K562 (cell line): ENCODE results near the gene MARCKSL1. TPM values are rescaled to one million over a fixed set of nuclear protein-coding genes. Genes with fewer than 3 reads are reported as not detected.

ENCODE experiments used
- ATAC-seq: fragments of 200-7000 bp; cut with Tn5 transposase; 3 replicates; pipeline ENCODE4 v1.9.1; 2020; ENCODE audit warnings: moderate library complexity
- BruUV-seq: library from RNA; stranded (reverse); fragments of 400-500 nt; replicated peaks from 2 replicates; lab custom pipeline; 2021; lab: Mats Ljungman, UMichigan
- CTCF ChIA-PET: fragments of 300-600 bp; formaldehyde crosslinking; extraction: SDS; loops from one replicate; lab custom pipeline; 2021; ENCODE audit warnings: low intra/inter-chr PET ratio; lab: Yijun Ruan, JAX
- POLR2A ChIA-PET: fragments of 300-600, 350-650 bp; sonication (Branson Sonifier 250); formaldehyde crosslinking; extraction: SDS; loops from one replicate; lab custom pipeline; 2021; ENCODE audit warnings: antibody characterized with exemption, inconsistent platforms; lab: Yijun Ruan, JAX
- DNase-seq, 4 experiments: peaks; one replicate each; pipeline versions ENCODE4 v3.0.0 to v3.0.0-alpha.2; 2011 to 2018; ENCODE audit warnings: low spot score in 3 of 4, mixed read lengths in 3 of 4; ENCODE audit errors: extremely low read depth in 1 of 4
- FAIRE-seq: peaks from 2 replicates; lab custom pipeline; 2011; peaks lifted over from hg19 to GRCh38; lab: Jason Lieb, UNC
- H2AFZ ChIP-seq: 2 replicates; pipeline ENCODE4 v1.6.0; 2011; ENCODE audit warnings: low read depth, low read length, control low read depth, inconsistent platforms
- H3K27ac ChIP-seq: fragments of 200-600 bp; 3 replicates; pipeline ENCODE4 v1.8.0; 2011; ENCODE audit warnings: low read depth, mild to moderate bottlenecking, control low read depth, inconsistent platforms, low read length, moderate library complexity, mixed read lengths; ENCODE audit errors: extremely low read depth
- H3K27me3 ChIP-seq, 2 experiments: fragments of 300-600 bp in 1 of 2; 2 replicates in 1 of 2; 3 replicates in 1 of 2; pipeline versions ENCODE4 v1.6.0 to v1.8.0; 2011; ENCODE audit warnings: inconsistent platforms in 2 of 2, low read length in 2 of 2, mild to moderate bottlenecking in 1 of 2, mixed read lengths in 1 of 2, moderate library complexity in 1 of 2; ENCODE audit not compliant: control insufficient read depth in 2 of 2, insufficient read depth in 2 of 2
- H3K36me3 ChIP-seq: fragments of 300-600 bp; 3 replicates; pipeline ENCODE4 v1.8.0; 2011; ENCODE audit warnings: mild to moderate bottlenecking, low read length, inconsistent platforms; ENCODE audit not compliant: control insufficient read depth, insufficient read depth
- H3K4me1 ChIP-seq, 2 experiments: fragments of 200-600 bp in 1 of 2; replicated peaks in 1 of 2; 2 replicates in 1 of 2; 3 replicates in 1 of 2; pipeline versions ENCODE4 v1.5.1 to v1.8.0; 2011; ENCODE audit warnings: inconsistent platforms in 2 of 2, low read length in 2 of 2, mild to moderate bottlenecking in 1 of 2, mixed read lengths in 1 of 2, moderate library complexity in 1 of 2; ENCODE audit not compliant: control insufficient read depth in 2 of 2, insufficient read depth in 2 of 2
- H3K4me2 ChIP-seq: 2 replicates; pipeline ENCODE4 v1.6.1; 2011; ENCODE audit warnings: low read length, control low read depth, inconsistent platforms, mixed read lengths; ENCODE audit not compliant: insufficient read depth
- H3K4me3 ChIP-seq: fragments of 200-600 bp; sonication (generic), shearing (Covaris generic); 2 replicates; pipeline ENCODE4 v1.5.1; 2016; ENCODE audit warnings: control low read depth, inconsistent platforms
- H3K79me2 ChIP-seq: fragments of 200-600 bp; 3 replicates; pipeline ENCODE4 v1.8.0; 2011; ENCODE audit warnings: low read length, inconsistent platforms; ENCODE audit not compliant: control insufficient read depth, insufficient read depth
- H3K9ac ChIP-seq, 2 experiments: 2 replicates each; pipeline versions ENCODE4 v1.6.0 to v1.6.1; 2011; ENCODE audit warnings: low read depth in 2 of 2, low read length in 2 of 2, control low read depth in 1 of 2, inconsistent platforms in 1 of 2, mild to moderate bottlenecking in 1 of 2, mixed read lengths in 1 of 2; ENCODE audit not compliant: insufficient read depth in 1 of 2
- H3K9me1 ChIP-seq: one replicate; pipeline ENCODE4 v1.6.0; 2011; ENCODE audit warnings: inconsistent platforms, mild to moderate bottlenecking, low read length, moderate library complexity; ENCODE audit not compliant: control insufficient read depth, insufficient read depth
- H3K9me3 ChIP-seq: replicated peaks from 2 replicates; pipeline ENCODE4 v1.5.1; 2011; ENCODE audit warnings: low read depth, low read length, inconsistent platforms; ENCODE audit not compliant: control insufficient read depth, insufficient read depth
- H4K20me1 ChIP-seq: replicated peaks from 2 replicates; pipeline ENCODE4 v1.6.1; 2011; ENCODE audit warnings: low read length, inconsistent platforms, mixed read lengths; ENCODE audit not compliant: control insufficient read depth, insufficient read depth
- DNMT1 ChIP-seq: fragments of 450-650 bp; IDR thresholded peaks from 2 replicates; pipeline ENCODE4 v1.6.1; 2016; ENCODE audit warnings: antibody characterized with exemption, mild to moderate bottlenecking
- IRF2 ChIP-seq: sonication (generic); formaldehyde crosslinking; IDR thresholded peaks from 2 replicates; pipeline ENCODE4 v1.8.1; 2022; ENCODE audit warnings: mild to moderate bottlenecking, missing genetic modification reagents
- MNT ChIP-seq, 2 experiments: fragments of 450-650 bp; conservative IDR thresholded peaks; 2 replicates each; pipeline ENCODE4 v1.6.1; 2017; ENCODE audit warnings: mild to moderate bottlenecking in 2 of 2, moderate library complexity in 2 of 2
- MTA2 ChIP-seq: fragments of 450-650 bp; IDR thresholded peaks from 2 replicates; pipeline ENCODE4 v1.6.1; 2016; ENCODE audit warnings: low read depth
- NCOR1 ChIP-seq: fragments of 450-650 bp; IDR thresholded peaks from 2 replicates; pipeline ENCODE4 v1.6.1; 2016; ENCODE audit warnings: mild to moderate bottlenecking, moderate library complexity
- PCBP2 ChIP-seq: fragments of 200-400 bp; formaldehyde crosslinking; IDR thresholded peaks from 2 replicates; pipeline ENCODE4 v1.6.1; 2018; ENCODE audit warnings: low read length, low read depth, mild to moderate bottlenecking, moderate library complexity; ENCODE audit not compliant: poor library complexity, severe bottlenecking
- SP2 ChIP-seq: IDR thresholded peaks from 2 replicates; pipeline ENCODE4 v1.6.1; 2011; ENCODE audit warnings: mild to moderate bottlenecking, low read depth, low read length, moderate library complexity; ENCODE audit not compliant: poor library complexity, severe bottlenecking; ENCODE audit errors: extremely low read depth
- SRSF3 ChIP-seq: fragments of 200-400 bp; formaldehyde crosslinking; IDR thresholded peaks from 2 replicates; pipeline ENCODE4 v1.6.1; 2016; ENCODE audit warnings: mild to moderate bottlenecking, low read length, moderate library complexity; ENCODE audit not compliant: insufficient read depth
- ZNF146 ChIP-seq: IDR thresholded peaks from one replicate; pipeline ENCODE4 v1.6.1; 2018; ENCODE audit warnings: missing compliant biosample characterization; ENCODE audit not compliant: unreplicated experiment
- ZNF316 ChIP-seq: fragments of 450-650 bp; IDR thresholded peaks from 2 replicates; pipeline ENCODE4 v1.6.1; 2016
- WGBS: fragments of 100-300 bp; shearing (Covaris generic); methylation state at CpG from one replicate; pipeline ENCODE4 v1.1.6; 2016; ENCODE audit warnings: low coverage, mixed read lengths; ENCODE audit not compliant: insufficient coverage; ENCODE audit errors: missing lambda C conversion rate; 5-methylcytosine and 5-hydroxymethylcytosine counted together
- in situ Hi-C: fragments of 300-500 bp; cut with MboI; formaldehyde crosslinking; loops from 4 replicates; pipeline ENCODE4 v1.15.0; 2018; ENCODE audit warnings: inconsistent platforms, mixed read lengths
- intact Hi-C: fragments of 100-400 bp; cut with micrococcal nuclease; formaldehyde crosslinking; loops from 2 replicates; pipeline ENCODE4 v1.14.2; 2022
- polyA plus RNA-seq, 8 experiments: library from polyadenylated mRNA; depleted of rRNA in 4 of 8; stranded (reverse) in 5 of 8; unstranded in 3 of 8; fragments of >200 nt; fragmentation: Nextera tagmentation in 2 of 8; fragmentation: Illumina TruSeq in 1 of 8; extraction: Ambion mirVana in 2 of 8; extraction: Trizol in 1 of 8; gene quantifications; 2 replicates each; pipeline versions ENCODE4 v1.2.1 to v1.2.3, GENCODE V29; 2011 to 2014; ENCODE audit warnings: inconsistent platforms in 1 of 8, missing spikeins in 1 of 8
- total RNA-seq, 7 experiments: library from RNA; depleted of rRNA in 6 of 7; stranded (reverse); fragments of >200 nt in 6 of 7; fragmentation: Illumina TruSeq in 2 of 7; extraction: Trizol in 2 of 7; gene quantifications; 2 replicates each; pipeline versions ENCODE4 v1.2.1 to v1.2.3, GENCODE V29; 2011 to 2021; ENCODE audit warnings: low replicate concordance in 1 of 7

The MARCKSL1 gene
- total and polyA plus RNA-seq, 9 of the 15 experiments (the other 6 are each of a cell fraction or from before 2014, with no cell fraction given): 14.7 to 325 (median 155) TPM

GRCh38 chr1:32341186-32341757, 5.2 kb upstream of the MARCKSL1 start:
- 88% methylated on average over 11 of the region's 11 CpGs for WGBS
- Histone ChIP-seq H3K9me3 (no peaks in the 10 kb centered on the region), H3K4me3 (no peak overlapping the region), H3K9me1 (no peaks in the 10 kb centered on the region), H3K27ac (no peak overlapping the region), H2AFZ (no peak overlapping the region), H3K9ac (peak overlapping the region in 1 of 2 experiments; percentile 23; a peak in 2 of 4 replicates), H3K27me3 (no peaks in the 10 kb centered on the region), H3K36me3 (no peaks in the 10 kb centered on the region), H3K79me2 (no peaks in the 10 kb centered on the region), H3K4me2 (no peak overlapping the region), H4K20me1 (0 out of 2 replicates have a peak, but pooled peaks cover 4% of the 10 kb centered on the region), H3K4me1 (peaks cover 23 to 53% of the 10 kb centered on the region in 2 experiments)
- TF ChIP-seq ZNF316 (no peak), NCOR1 (no peak), DNMT1 (no peak), PCBP2 (no peak), SP2 (no peak), MTA2 (no peak), IRF2 (no peak), ZNF146 (no peak), MNT (conservative IDR thresholded peaks at IDR 0.05) (no peak), SRSF3 (no peak)
- no peak for ATAC-seq
- CTCF ChIA-PET: no interaction called here
- BruUV-seq: no TSS peak
- in situ Hi-C loops (no loop called here), intact Hi-C loops (no loop called here)
- POLR2A ChIA-PET: interaction anchor here (0.6 to 2.2 kb wide), 4 partner anchors 10 to 318 kb away, joined by 3 to 9 read pairs (median 4); no protein-coding TSS in a partner anchor
- DNase-seq: no peak
- no peak for FAIRE-seq
